PC-3 (cell line): ENCODE results near the gene CRELD2.

Experiments
- CTCF ChIP-seq: fragments of 300-600 bp; sonication (generic); conservative IDR thresholded peaks from 2 replicates; pipeline ENCODE4 v1.5.1; 2017; ENCODE audit warnings: antibody characterized with exemption, low read depth, mild to moderate bottlenecking, low read length
- EZH2 ChIP-seq: fragments of 300-600 bp; sonication (generic); IDR thresholded peaks from one replicate; pipeline ENCODE4 v1.6.1; 2017; ENCODE audit warnings: antibody characterized with exemption, mild to moderate bottlenecking, low read length; ENCODE audit not compliant: unreplicated experiment
- EZH2phosphoT487 ChIP-seq: fragments of 300-600 bp; sonication (generic); IDR thresholded peaks from 2 replicates; pipeline ENCODE4 v1.6.1; 2018; ENCODE audit warnings: mild to moderate bottlenecking, antibody characterized with exemption, low read length, borderline replicate concordance

DNA sequence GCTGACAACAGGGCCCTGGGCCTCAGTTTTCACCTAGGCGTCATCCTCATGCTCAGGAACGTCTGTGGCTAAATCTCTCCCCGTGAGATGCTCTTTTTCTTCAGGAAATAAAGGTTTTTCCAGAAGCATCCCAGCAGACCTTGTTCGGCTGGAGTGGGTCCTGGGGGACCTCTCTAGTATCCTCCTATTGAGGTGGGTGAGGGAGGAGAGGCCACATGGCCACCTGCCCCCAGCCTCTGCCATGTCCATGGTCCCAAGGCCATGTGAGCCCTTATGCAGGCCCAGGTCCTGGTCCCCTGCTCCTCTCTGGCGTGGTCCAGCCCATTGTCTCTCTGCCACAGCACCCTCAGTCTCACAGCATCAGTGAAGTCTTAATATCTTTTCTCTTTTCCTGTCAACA is 22.2 kb upstream of the CRELD2 start:
- TF ChIP-seq CTCF (no peak), EZH2 (no peak), EZH2phosphoT487 (no peak)
